AG04450 (cell line): ENCODE data around the gene AMOTL2. TPM values are rescaled to one million over a fixed set of nuclear protein-coding genes. Genes with fewer than 3 reads are reported as not detected.

ENCODE experiments used
- CTCF ChIA-PET: fragments of 300-600, 350-600 bp; formaldehyde crosslinking; extraction: SDS; loops from one replicate; lab custom pipeline; 2022; ENCODE audit warnings: antibody characterized with exemption, inconsistent platforms; lab: Charles Lee
- POLR2A ChIA-PET: fragments of 350-600 bp; formaldehyde crosslinking; extraction: SDS; loops from one replicate; lab custom pipeline; 2021; ENCODE audit warnings: antibody characterized with exemption, inconsistent platforms; lab: Yijun Ruan, JAX
- DNase-seq: peaks from one replicate; pipeline ENCODE4 v3.0.0-alpha.2; 2011; ENCODE audit warnings: low read depth, low spot score
- H3K27ac ChIP-seq: one replicate; pipeline ENCODE4 v1.5.1; 2012; ENCODE audit warnings: low read depth, low read length, control low read depth
- H3K27me3 ChIP-seq: one replicate; pipeline ENCODE4 v1.6.0; 2012; ENCODE audit warnings: low read length; ENCODE audit not compliant: control insufficient read depth, insufficient read depth
- H3K4me3 ChIP-seq: 2 replicates; pipeline ENCODE4 v1.5.1; 2011; ENCODE audit warnings: mild to moderate bottlenecking, low read depth, low read length, control low read depth
- H3K9me3 ChIP-seq: 2 replicates; pipeline ENCODE4 v1.5.1; 2012; ENCODE audit warnings: low read length; ENCODE audit not compliant: control insufficient read depth, insufficient read depth
- polyA plus RNA-seq: library from polyadenylated mRNA; depleted of rRNA; stranded (reverse); fragments of >200 nt; gene quantifications from 2 replicates; pipeline ENCODE4 v1.2.3, GENCODE V29; 2011
- TF ChIP-seq, protein P1 (sequence below): IDR thresholded peaks from 2 replicates; pipeline ENCODE4 v1.5.1; 2011; ENCODE audit warnings: low read depth, low read length, control low read depth, inconsistent platforms

AMOTL2 gene
- polyA plus RNA-seq, 1 experiment: 74.5 TPM

DNA sequence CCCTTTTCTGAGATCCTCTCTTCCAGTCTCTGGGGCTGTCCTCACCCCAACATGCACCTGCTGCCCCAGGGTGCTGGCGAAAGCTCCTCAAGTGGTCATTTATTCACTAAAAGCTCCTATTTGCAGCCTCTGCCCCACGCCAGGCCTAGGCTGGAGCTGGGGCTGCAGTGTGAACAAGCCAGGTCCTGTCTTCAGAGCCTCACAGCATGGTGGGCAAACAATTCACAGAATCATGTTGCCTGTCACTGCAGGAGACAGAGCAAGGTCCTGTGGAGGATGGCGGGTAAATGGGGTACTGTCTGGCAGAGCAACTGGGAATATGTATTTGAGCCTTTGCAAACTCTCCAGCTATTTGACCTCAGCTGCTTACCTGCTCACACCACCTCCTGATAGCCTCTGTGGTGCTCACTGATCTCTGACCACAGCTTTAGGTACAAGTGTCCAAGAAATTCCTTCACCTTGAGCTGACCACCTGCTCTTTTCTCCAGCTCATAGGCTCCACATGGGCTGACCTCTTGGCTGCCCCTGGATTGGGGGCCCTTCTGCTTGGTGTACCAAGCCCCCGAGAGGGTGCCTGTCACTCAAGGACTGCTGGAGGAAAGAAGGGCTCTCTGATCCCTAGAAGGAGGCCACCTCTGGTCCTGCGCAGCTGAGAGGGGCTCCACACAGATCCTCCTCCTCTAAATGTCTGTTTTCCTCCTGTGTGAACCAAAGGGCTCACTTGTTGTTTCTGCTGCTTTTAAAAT is 35.6 kb downstream of the AMOTL2 start:
- H3K27me3 ChIP-seq: no peaks in the 10 kb centered on the region
- ChIA-PET POLR2A (no interaction called here), CTCF (interaction anchor here (0.7 to 1.2 kb wide), 2 partner anchors 17 to 25 kb away, joined by 3 to 5 read pairs; no protein-coding TSS in a partner anchor)
- DNase-seq: no peak
- H3K4me3 ChIP-seq: no peak overlapping the region
- TF ChIP-seq, protein P1, sequence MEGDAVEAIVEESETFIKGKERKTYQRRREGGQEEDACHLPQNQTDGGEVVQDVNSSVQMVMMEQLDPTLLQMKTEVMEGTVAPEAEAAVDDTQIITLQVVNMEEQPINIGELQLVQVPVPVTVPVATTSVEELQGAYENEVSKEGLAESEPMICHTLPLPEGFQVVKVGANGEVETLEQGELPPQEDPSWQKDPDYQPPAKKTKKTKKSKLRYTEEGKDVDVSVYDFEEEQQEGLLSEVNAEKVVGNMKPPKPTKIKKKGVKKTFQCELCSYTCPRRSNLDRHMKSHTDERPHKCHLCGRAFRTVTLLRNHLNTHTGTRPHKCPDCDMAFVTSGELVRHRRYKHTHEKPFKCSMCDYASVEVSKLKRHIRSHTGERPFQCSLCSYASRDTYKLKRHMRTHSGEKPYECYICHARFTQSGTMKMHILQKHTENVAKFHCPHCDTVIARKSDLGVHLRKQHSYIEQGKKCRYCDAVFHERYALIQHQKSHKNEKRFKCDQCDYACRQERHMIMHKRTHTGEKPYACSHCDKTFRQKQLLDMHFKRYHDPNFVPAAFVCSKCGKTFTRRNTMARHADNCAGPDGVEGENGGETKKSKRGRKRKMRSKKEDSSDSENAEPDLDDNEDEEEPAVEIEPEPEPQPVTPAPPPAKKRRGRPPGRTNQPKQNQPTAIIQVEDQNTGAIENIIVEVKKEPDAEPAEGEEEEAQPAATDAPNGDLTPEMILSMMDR: no peak
- no peak overlapping the region for H3K27ac ChIP-seq
- H3K9me3 ChIP-seq: no peaks in the 10 kb centered on the region

DNA sequence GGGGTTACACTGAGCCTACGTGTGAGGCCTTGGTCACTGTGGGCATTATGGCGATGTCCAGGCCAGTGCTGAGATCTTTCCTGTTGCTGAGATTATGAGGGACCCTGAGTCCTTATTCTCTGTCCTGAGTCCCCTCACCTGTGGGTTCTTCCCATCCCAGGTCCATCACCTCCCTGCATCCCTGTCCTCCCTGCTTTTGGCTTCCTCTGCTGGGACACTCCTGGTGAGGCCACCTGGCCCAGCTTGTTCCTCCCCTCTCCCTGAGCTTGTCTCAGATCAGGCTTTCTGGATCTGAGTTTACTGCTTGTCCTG is 36.1 kb downstream of the AMOTL2 start:
- Histone ChIP-seq H3K4me3 (no peak overlapping the region), H3K27ac (no peak overlapping the region), H3K27me3 (no peaks in the 10 kb centered on the region), H3K9me3 (no peaks in the 10 kb centered on the region)
- TF ChIP-seq, protein P1: no peak
- no peak for DNase-seq
- ChIA-PET POLR2A (interaction anchor here (1.5 kb wide), 1 partner anchor 26 kb away, joined by 4 read pairs; no protein-coding TSS in a partner anchor), CTCF (interaction anchor here (0.7 to 1.2 kb wide), 3 partner anchors 18 to 146 kb away, joined by 3 to 5 read pairs (median 3); no protein-coding TSS in a partner anchor)

DNA sequence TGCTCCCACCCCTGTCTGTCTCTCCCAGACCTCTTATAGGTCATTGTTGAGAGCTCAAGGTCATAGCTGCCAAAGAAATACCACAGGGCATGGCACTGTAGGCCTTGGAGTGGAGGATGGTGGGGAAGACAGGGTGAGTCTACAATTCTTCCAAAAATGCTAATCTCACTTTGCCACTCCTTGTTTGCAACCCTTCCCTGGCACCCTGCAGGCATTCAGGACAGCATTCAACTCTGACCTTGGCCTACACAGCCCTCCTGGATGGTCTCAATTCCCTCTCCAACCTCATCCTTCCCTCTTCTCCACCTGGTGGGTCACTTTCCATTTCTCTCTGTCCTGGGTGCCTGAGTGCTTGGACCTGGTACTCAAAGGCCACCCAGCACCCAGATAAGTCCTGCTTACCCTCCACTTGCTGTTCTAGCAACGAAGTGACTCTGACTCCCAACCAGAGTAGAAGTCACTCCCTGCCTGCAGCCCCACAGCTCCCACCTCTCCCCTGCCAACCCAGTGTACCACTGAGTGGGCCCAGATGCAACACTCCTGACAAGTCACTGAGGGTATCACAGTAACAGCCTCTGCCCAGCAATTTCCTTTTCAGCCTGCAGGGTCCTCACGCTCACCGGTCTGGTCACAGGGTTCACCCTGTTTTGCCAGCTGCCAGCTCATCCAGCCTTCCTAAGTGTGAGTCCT is 36.6 kb downstream of the AMOTL2 start:
- TF ChIP-seq, protein P1: no peak
- Histone ChIP-seq H3K27ac (no peak overlapping the region), H3K4me3 (no peak overlapping the region), H3K9me3 (no peaks in the 10 kb centered on the region), H3K27me3 (no peaks in the 10 kb centered on the region)
- DNase-seq: no peak
- CTCF ChIA-PET: interaction anchor here (1.1 to 1.2 kb wide), 2 partner anchors 26 to 146 kb away, joined by 3 read pairs; no protein-coding TSS in a partner anchor
- POLR2A ChIA-PET: interaction anchor here (1.5 kb wide), 1 partner anchor 26 kb away, joined by 4 read pairs; no protein-coding TSS in a partner anchor

DNA sequence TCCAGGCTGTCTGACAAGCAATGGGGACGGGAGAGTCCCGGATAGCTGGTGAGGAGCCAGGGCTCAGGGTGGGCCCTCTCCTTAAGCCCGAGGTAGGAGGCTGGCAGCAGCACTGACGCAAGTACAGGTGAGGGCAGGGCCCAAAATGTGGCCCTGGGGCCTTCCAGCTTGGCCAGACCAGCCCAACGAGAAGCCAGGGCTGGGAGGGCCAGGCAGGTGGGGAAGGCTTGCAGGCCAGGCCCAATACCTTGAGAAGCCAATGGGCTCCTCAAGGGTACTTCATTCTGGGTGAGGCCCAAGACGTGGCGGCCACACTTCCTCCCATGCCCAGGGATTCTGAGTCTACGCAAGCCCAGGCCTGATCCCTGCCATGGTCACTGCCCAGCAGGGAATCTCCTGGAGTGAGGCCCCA is 37.2 kb downstream of the AMOTL2 start:
- TF ChIP-seq, protein P1: no peak
- no peak for DNase-seq
- H3K9me3 ChIP-seq: no peaks in the 10 kb centered on the region
- no peak overlapping the region for H3K4me3 ChIP-seq
- ChIA-PET CTCF (interaction anchor here (1.0 to 1.1 kb wide), 2 partner anchors 29 to 147 kb away, joined by 3 read pairs; no protein-coding TSS in a partner anchor), POLR2A (interaction anchor here (1.5 kb wide), 1 partner anchor 27 kb away, joined by 4 read pairs; no protein-coding TSS in a partner anchor)
- H3K27me3 ChIP-seq: no peaks in the 10 kb centered on the region
- H3K27ac ChIP-seq: no peak overlapping the region
